Retinal pigment epithelial cell (primary cell): ENCODE measurements around the gene ACVR1B.

Experiments used
- DNase-seq: peaks from one replicate; pipeline ENCODE4 v3.0.0-alpha.2; 2010; ENCODE audit warnings: low read depth
- H3K4me3 ChIP-seq: 2 replicates; pipeline ENCODE4 v1.5.1; 2011; ENCODE audit warnings: mild to moderate bottlenecking, low read length, control low read depth, moderate library complexity
- TF ChIP-seq, protein P1 (sequence below): conservative IDR thresholded peaks from 2 replicates; pipeline ENCODE4 v1.5.1; 2011; ENCODE audit warnings: low read depth, low read length, control low read depth, inconsistent platforms

Gene ACVR1B

DNA sequence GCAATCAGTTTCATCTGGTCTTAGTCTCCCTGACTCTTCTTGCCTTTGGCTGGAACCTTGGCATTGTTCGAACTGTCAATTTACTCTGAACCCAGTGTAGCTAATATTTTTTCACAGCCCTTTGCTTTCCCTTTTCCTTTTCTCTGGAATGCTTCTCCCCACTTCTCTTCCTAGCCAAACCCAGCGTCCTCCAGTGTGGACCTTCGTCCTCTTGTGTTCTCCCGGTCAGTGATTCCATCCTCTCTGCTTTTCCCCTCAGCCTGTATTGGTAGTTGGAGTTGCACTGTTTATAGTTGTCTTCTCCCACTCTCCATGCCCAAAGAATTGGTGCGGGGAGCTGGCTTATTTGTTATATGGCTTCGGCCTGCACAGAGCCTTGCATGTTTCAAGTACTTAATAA, 9.4 kb downstream of the ACVR1B start:
- DNase-seq, result no peak
- TF ChIP-seq, protein P1, sequence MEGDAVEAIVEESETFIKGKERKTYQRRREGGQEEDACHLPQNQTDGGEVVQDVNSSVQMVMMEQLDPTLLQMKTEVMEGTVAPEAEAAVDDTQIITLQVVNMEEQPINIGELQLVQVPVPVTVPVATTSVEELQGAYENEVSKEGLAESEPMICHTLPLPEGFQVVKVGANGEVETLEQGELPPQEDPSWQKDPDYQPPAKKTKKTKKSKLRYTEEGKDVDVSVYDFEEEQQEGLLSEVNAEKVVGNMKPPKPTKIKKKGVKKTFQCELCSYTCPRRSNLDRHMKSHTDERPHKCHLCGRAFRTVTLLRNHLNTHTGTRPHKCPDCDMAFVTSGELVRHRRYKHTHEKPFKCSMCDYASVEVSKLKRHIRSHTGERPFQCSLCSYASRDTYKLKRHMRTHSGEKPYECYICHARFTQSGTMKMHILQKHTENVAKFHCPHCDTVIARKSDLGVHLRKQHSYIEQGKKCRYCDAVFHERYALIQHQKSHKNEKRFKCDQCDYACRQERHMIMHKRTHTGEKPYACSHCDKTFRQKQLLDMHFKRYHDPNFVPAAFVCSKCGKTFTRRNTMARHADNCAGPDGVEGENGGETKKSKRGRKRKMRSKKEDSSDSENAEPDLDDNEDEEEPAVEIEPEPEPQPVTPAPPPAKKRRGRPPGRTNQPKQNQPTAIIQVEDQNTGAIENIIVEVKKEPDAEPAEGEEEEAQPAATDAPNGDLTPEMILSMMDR, result no peak
- no peak overlapping the region for H3K4me3 ChIP-seq

DNA sequence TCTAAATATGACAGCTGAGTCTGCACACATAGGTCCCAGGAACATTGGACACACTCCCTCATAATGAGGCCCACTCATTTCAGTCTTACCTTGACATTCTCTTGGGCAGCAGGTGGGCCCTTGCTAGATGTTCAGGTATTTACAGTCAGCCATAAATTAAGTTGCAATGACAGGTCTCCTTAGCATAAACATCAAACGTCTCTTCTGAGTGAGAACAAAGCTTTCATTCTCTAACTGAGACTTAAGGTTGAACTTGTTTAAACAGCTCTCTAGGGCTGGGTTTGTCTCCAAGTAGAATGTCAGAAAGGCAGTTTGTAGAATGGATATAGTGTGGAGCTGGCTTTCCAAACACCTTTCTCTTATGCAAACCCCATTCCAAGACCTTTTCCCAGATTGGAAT, 10.3 kb downstream of the ACVR1B start:
- no peak overlapping the region for H3K4me3 ChIP-seq
- no peak for DNase-seq
- TF ChIP-seq, protein P1, result no peak

DNA sequence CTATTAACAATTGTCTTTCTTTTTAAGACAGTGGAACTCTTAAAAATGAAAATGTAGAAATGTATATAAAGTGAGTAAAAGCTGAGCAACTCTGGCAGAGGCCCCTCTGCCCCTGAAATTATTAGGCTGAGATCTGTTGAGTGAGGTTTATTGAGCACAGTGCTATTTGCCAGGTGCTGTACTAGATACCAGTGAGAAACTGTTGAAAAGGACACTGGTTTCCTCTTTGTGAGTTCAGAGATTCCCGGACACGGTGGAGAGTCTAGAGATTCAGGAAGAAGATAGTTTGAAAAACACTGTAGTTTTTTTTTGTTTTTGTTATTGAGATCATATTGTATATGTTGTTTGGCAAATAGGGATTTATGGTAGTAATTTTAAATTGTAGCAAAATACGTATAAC, 11.2 kb downstream of the ACVR1B start:
- no peak overlapping the region for H3K4me3 ChIP-seq
- TF ChIP-seq, protein P1, result no peak
- no peak for DNase-seq

DNA sequence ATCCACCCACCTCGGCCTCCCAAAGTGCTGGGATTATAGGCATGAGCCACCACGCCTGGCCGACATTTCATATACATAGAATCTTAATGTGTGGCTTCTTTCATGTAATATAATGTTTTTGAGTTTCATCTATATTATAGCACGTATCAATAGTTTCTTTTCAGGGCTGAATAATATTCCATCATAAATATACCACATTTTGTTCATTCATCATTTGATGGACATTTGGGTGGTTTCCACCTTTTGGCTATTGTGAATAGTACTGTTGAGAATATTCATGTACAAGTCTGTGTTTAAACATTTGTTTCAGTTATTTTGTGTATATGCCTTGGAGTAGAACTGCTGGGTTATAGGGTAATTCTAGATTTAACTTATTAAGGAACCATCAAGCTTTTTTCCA, 12.0 kb downstream of the ACVR1B start:
- DNase-seq, result no peak
- H3K4me3 ChIP-seq, result no peak overlapping the region
- TF ChIP-seq, protein P1, result no peak

DNA sequence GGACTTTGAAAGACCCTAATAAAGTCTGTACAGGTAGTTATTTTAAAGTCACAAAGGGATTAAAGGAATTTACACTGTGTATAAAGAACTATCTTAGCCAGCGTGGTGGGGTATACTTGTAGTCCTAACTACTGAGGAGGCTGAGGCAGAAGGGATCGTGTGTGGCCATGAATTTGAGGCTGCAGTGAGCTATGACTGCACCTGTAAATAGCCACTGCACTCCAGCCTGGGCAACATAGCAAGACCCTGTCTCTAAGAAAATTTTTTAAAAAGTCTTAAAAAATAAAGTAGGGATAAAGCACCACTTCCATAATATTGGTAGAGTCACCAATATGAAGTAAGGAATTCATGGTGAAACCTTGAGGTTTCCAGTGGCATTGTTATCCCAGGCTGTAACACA, 18.1 kb downstream of the ACVR1B start:
- TF ChIP-seq, protein P1, result no peak
- DNase-seq, result no peak
- no peak overlapping the region for H3K4me3 ChIP-seq

DNA sequence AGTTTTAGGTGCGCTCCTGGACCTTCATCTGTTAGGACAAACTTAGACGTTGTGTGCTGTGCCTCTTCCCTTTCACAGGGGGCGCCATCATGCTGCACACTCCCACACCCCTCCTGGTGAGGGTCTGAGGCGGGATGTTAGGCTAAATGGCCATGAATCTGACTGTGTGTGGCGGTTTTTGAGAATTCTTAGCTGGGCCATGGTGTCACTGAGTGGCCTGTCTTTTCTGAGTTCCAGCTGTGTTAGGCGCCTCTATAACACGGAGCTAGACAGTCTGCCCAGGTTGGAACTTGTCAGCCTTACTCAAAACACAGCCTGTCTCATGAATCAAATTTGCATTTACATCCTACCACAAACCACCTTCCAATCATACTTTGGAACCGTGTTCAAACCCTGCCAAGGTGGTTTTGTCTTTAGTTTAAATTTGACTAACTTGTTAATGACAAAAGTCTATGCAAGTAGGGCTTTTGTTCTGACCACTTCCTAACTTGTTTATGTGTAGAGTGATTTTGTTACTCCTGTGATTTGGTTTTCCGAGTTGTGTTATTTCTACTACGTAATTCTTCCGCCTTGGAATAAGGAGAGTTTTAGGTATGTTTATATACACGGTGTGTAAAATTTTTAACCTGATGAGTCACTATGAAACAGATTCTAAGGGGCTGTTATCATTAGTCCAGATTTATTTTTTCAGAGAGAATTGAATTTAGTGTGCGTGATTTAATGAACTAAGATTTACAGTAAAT, 19.6 kb downstream of the ACVR1B start:
- no peak for DNase-seq
- H3K4me3 ChIP-seq, result no peak overlapping the region
- TF ChIP-seq, protein P1, result peak; percentile 74

DNA sequence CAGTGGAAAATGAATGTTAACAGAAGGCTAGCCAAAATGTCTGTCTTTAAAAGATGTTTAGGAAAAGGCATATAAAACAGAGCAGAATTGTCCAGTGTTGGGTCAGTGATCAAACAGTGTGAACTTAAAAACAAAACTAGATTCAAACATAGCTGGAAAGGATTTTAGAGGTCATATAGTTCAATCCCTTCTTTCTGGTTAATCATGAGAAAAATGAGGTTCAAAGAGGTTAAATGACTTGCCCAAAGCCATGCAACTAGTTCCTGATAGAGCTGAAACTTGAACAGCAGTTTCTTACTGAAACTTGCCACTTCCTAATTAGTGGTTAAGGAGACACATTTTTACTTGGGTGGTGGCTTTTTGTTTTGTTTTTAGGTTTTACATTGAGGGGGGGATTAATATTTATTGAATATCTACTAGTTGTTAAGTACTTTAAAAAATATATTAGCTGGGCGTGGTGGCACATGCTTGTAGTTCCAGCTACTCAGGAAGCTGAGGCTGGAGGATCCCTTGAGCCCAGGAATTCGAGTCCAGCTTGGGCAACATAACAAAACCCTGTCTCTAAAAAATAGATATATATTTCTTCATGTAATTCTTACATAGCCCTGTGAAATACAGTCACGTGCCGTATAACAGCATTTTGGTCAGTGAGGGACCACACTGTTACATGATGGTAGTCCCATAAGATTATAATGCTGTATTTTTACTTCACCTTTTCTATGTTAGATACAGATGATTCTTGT, 20.4 kb downstream of the ACVR1B start:
- TF ChIP-seq, protein P1, result no peak
- no peak overlapping the region for H3K4me3 ChIP-seq
- no peak for DNase-seq
